ENCODE results near the gene ATP6V0B.

Gene ATP6V0B

GRCh38 chr1:43956234-43956633 lies 18.5 kb upstream of the ATP6V0B start:
- Histone ChIP-seq H3K23ac (ENCODE audit: low read length) (no peak overlapping the region), H2AK5ac (ENCODE audit: low read length) (no peak overlapping the region), H3K4me2 (ENCODE audit: low read length) (no peak overlapping the region), H2BK15ac (replicated peaks; ENCODE audit: low read depth) (no peak overlapping the region), H2BK120ac (ENCODE audit: low read depth, low read length) (no peak overlapping the region), H3K27me3 (ENCODE audit: insufficient read depth, low read length, poor library complexity) (no peaks in the 10 kb centered on the region), H3K36me3 (ENCODE audit: control insufficient read depth, insufficient read depth, low read length) (no peaks in the 10 kb centered on the region), H3K4me1 (ENCODE audit: control insufficient read depth, low read depth, low read length) (no peaks in the 10 kb centered on the region), H3K4ac (ENCODE audit: low read depth, low read length) (no peak overlapping the region), H3K18ac (ENCODE audit: low read length) (no peak overlapping the region), H4K5ac (ENCODE audit: low read length) (no peak overlapping the region), H3K27ac (ENCODE audit: low read depth, low read length) (no peak overlapping the region), H3K4me3 (ENCODE audit: low read length) (no peak overlapping the region), H3K9ac (ENCODE audit: low read length) (no peak overlapping the region), H3K79me1 (ENCODE audit: low read length) (no peaks in the 10 kb centered on the region), H3K79me2 (ENCODE audit: control insufficient read depth, insufficient read depth, low read length) (no peaks in the 10 kb centered on the region), H3K56ac (ENCODE audit: low read length) (no peak overlapping the region), H4K8ac (ENCODE audit: low read depth, low read length) (no peak overlapping the region), H2BK5ac (ENCODE audit: low read length) (no peak overlapping the region)
- DNase-seq: no peak
- no CpG with 5 or more reads among the region's 8 CpGs for WGBS (ENCODE audit: extremely low coverage, insufficient coverage, low lambda C conversion rate)

GRCh38 chr1:43957407-43958040 lies 17.2 kb upstream of the ATP6V0B start:
- no peaks in the 10 kb centered on the region for H3K27me3 ChIP-seq (ENCODE audit: insufficient read depth, low read length, poor library complexity)
- H3K79me2 ChIP-seq (ENCODE audit: control insufficient read depth, insufficient read depth, low read length): no peaks in the 10 kb centered on the region
- H4K5ac ChIP-seq (ENCODE audit: low read length): no peak overlapping the region
- no peak overlapping the region for H3K4ac ChIP-seq (ENCODE audit: low read depth, low read length)
- no peak overlapping the region for H3K27ac ChIP-seq (ENCODE audit: low read depth, low read length)
- peaks cover 1% of the 10 kb centered on the region for H3K36me3 ChIP-seq (ENCODE audit: control insufficient read depth, insufficient read depth, low read length)
- no peak overlapping the region for H2AK5ac ChIP-seq (ENCODE audit: low read length)
- no peak overlapping the region for H3K4me2 ChIP-seq (ENCODE audit: low read length)
- no peak overlapping the region for H2BK120ac ChIP-seq (ENCODE audit: low read depth, low read length)
- H2BK5ac ChIP-seq (ENCODE audit: low read length): no peak overlapping the region
- no peak overlapping the region for H3K4me3 ChIP-seq (ENCODE audit: low read length)
- WGBS (ENCODE audit: extremely low coverage, insufficient coverage, low lambda C conversion rate): no CpG with 5 or more reads among the region's 7 CpGs
- no peaks in the 10 kb centered on the region for H3K4me1 ChIP-seq (ENCODE audit: control insufficient read depth, low read depth, low read length)
- no peak overlapping the region for H3K18ac ChIP-seq (ENCODE audit: low read length)
- no peak overlapping the region for H3K9ac ChIP-seq (ENCODE audit: low read length)
- H4K8ac ChIP-seq (ENCODE audit: low read depth, low read length): no peak overlapping the region
- H3K23ac ChIP-seq (ENCODE audit: low read length): no peak overlapping the region
- H3K56ac ChIP-seq (ENCODE audit: low read length): no peak overlapping the region
- no peak overlapping the region for H2BK15ac ChIP-seq (replicated peaks; ENCODE audit: low read depth)
- no peaks in the 10 kb centered on the region for H3K79me1 ChIP-seq (ENCODE audit: low read length)
- no peak for DNase-seq

DNA sequence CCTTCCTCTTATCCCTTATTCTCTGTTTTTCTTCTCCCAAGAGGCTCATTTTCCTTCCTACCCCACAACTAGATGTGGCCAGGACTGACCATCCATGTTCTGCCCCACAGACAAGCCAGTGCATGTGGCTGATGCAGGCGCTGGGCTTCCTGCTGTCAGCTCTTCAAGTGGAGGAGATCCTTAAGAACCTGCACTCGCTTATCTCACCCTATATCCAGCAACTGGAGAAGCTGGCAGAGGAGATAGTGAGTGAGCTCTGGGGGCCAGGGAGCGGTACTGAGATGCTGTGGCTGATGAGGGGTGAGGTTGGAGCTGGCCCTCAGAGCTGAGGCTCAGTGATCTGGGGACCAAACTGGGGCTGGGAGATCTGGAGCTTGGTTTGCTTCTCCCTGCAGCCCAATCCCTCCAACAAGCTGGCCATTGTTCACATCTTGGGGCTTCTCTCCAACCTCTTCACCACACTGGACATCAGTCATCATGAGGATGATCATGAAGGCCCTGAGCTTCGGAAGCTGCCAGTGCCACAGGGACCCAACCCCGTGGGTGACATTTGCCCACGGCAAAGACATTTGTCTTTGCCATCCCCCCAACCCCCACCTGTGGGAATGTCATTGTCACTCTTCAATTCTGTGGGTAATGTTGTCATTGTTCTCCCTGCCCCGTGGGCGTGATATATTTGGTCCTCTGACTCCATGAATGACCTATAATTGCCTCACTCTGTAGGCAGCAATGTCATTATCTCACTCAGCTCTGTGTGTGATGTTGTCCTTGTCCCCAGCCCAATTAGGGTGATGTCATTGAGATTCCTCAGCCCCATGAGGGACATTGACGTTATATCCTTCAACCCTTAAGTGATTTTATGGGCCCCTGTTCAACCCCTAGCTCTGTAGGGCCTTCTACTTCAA lies 16.2 kb upstream of the ATP6V0B start:
- Histone ChIP-seq H3K27ac (ENCODE audit: low read depth, low read length) (no peak overlapping the region), H3K36me3 (ENCODE audit: control insufficient read depth, insufficient read depth, low read length) (peaks cover 1% of the 10 kb centered on the region)
- no peak for DNase-seq

DNA sequence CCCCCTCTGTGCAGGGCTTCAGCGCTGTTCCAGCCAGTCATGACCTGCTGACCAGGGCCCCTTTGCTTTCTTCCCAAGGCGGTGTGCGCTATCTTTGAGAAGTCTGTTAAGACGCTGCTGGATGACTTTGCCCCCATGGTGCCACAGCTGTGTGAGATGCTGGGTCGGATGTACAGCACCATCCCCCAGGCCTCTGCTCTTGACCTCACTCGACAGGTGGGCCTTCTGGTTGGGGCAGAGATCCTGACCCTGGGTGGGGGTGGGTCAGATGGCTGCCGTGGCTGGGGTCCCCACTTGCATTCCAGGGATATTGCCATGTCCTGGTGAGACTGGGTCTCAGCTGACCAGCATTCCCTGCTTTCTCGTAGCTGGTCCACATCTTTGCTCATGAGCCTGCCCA lies 14.0 kb upstream of the ATP6V0B start:
- Histone ChIP-seq H4K8ac (ENCODE audit: low read depth, low read length) (no peak overlapping the region), H3K23ac (ENCODE audit: low read length) (no peak overlapping the region), H3K4me2 (ENCODE audit: low read length) (no peak overlapping the region), H3K27ac (ENCODE audit: low read depth, low read length) (no peak overlapping the region), H3K9ac (ENCODE audit: low read length) (no peak overlapping the region), H2AK5ac (ENCODE audit: low read length) (no peak overlapping the region), H3K79me2 (ENCODE audit: control insufficient read depth, insufficient read depth, low read length) (no peaks in the 10 kb centered on the region), H3K18ac (ENCODE audit: low read length) (no peak overlapping the region), H3K56ac (ENCODE audit: low read length) (no peak overlapping the region), H3K4me3 (ENCODE audit: low read length) (no peak overlapping the region), H3K27me3 (ENCODE audit: insufficient read depth, low read length, poor library complexity) (no peaks in the 10 kb centered on the region), H2BK120ac (ENCODE audit: low read depth, low read length) (no peak overlapping the region), H3K4ac (ENCODE audit: low read depth, low read length) (no peak overlapping the region), H3K4me1 (ENCODE audit: control insufficient read depth, low read depth, low read length) (no peaks in the 10 kb centered on the region), H4K5ac (ENCODE audit: low read length) (no peak overlapping the region), H3K79me1 (ENCODE audit: low read length) (no peaks in the 10 kb centered on the region), H3K36me3 (ENCODE audit: control insufficient read depth, insufficient read depth, low read length) (peaks cover 1% of the 10 kb centered on the region), H2BK15ac (replicated peaks; ENCODE audit: low read depth) (no peak overlapping the region), H2BK5ac (ENCODE audit: low read length) (no peak overlapping the region)
- WGBS (ENCODE audit: extremely low coverage, insufficient coverage, low lambda C conversion rate): no CpG with 5 or more reads among the region's 8 CpGs
- DNase-seq: no peak

More for the DNA sequence above, 16.2 kb upstream of the ATP6V0B start:
- no peaks in the 10 kb centered on the region for H3K27me3 ChIP-seq (ENCODE audit: insufficient read depth, low read length, poor library complexity)
- no peak overlapping the region for H2BK5ac ChIP-seq (ENCODE audit: low read length)
- no peak overlapping the region for H3K18ac ChIP-seq (ENCODE audit: low read length)
- no peak overlapping the region for H3K4ac ChIP-seq (ENCODE audit: low read depth, low read length)
- H2BK15ac ChIP-seq (replicated peaks; ENCODE audit: low read depth): no peak overlapping the region
- no peak overlapping the region for H3K4me3 ChIP-seq (ENCODE audit: low read length)
- H4K8ac ChIP-seq (ENCODE audit: low read depth, low read length): no peak overlapping the region
- H3K4me2 ChIP-seq (ENCODE audit: low read length): no peak overlapping the region
- H3K4me1 ChIP-seq (ENCODE audit: control insufficient read depth, low read depth, low read length): no peaks in the 10 kb centered on the region
- no peak overlapping the region for H2BK120ac ChIP-seq (ENCODE audit: low read depth, low read length)
- WGBS (ENCODE audit: extremely low coverage, insufficient coverage, low lambda C conversion rate): no CpG with 5 or more reads among the region's 9 CpGs
- no peak overlapping the region for H4K5ac ChIP-seq (ENCODE audit: low read length)
- no peak overlapping the region for H2AK5ac ChIP-seq (ENCODE audit: low read length)
- no peak overlapping the region for H3K23ac ChIP-seq (ENCODE audit: low read length)
- H3K56ac ChIP-seq (ENCODE audit: low read length): no peak overlapping the region
- H3K79me2 ChIP-seq (ENCODE audit: control insufficient read depth, insufficient read depth, low read length): no peaks in the 10 kb centered on the region
- no peak overlapping the region for H3K9ac ChIP-seq (ENCODE audit: low read length)
- H3K79me1 ChIP-seq (ENCODE audit: low read length): no peaks in the 10 kb centered on the region

DNA sequence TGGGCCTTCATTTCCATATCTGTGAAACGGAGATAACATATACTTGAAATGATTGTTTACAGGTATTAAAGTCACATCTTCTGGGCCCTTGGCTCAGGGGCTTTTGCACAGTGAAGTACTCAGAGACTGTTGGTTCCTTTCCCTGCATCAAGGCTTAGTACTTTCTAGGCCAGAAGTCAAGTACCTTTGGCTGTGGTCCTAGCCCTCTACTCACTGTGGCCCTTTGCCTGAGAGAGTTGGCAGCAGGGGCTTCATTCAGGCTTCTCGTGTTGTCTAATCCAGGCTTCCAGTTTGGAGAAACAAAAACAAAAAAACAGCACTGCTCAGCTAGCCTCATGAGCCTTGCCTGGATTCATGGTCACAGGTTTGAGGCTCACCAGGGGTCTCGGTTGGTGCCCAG lies 13.1 kb upstream of the ATP6V0B start:
- Histone ChIP-seq H2AK5ac (ENCODE audit: low read length) (no peak overlapping the region), H3K4me1 (ENCODE audit: control insufficient read depth, low read depth, low read length) (no peaks in the 10 kb centered on the region), H3K27ac (ENCODE audit: low read depth, low read length) (no peak overlapping the region), H4K5ac (ENCODE audit: low read length) (no peak overlapping the region), H3K79me1 (ENCODE audit: low read length) (no peaks in the 10 kb centered on the region), H4K8ac (ENCODE audit: low read depth, low read length) (no peak overlapping the region), H3K23ac (ENCODE audit: low read length) (no peak overlapping the region), H3K79me2 (ENCODE audit: control insufficient read depth, insufficient read depth, low read length) (no peaks in the 10 kb centered on the region), H2BK120ac (ENCODE audit: low read depth, low read length) (no peak overlapping the region), H3K27me3 (ENCODE audit: insufficient read depth, low read length, poor library complexity) (no peaks in the 10 kb centered on the region), H3K36me3 (ENCODE audit: control insufficient read depth, insufficient read depth, low read length) (peaks cover 1% of the 10 kb centered on the region), H2BK5ac (ENCODE audit: low read length) (no peak overlapping the region), H3K18ac (ENCODE audit: low read length) (no peak overlapping the region), H3K4me2 (ENCODE audit: low read length) (no peak overlapping the region), H3K56ac (ENCODE audit: low read length) (no peak overlapping the region), H3K4me3 (ENCODE audit: low read length) (no peak overlapping the region), H2BK15ac (replicated peaks; ENCODE audit: low read depth) (no peak overlapping the region), H3K9ac (ENCODE audit: low read length) (no peak overlapping the region), H3K4ac (ENCODE audit: low read depth, low read length) (no peak overlapping the region)
- WGBS (ENCODE audit: extremely low coverage, insufficient coverage, low lambda C conversion rate): no CpG with 5 or more reads among the region's 3 CpGs
- DNase-seq: no peak

Measured in mesendoderm (in vitro differentiated cells).